Dendritic cell treated with granulocyte-macrophage colony-stimulating factor and Interleukin-4, amounts not matched to agents 40 ng/mL and 50 ng/mL, for 4 days (primary cell): ENCODE results near the gene RNF215.
"Not testable (repeated sequence)": the region's sequence is repeated elsewhere in the genome, so short reads cannot be mapped to it uniquely, and the experiment has no call there.

Experiments used
- H3K27ac Mint-ChIP-seq: one replicate; pipeline ENCODE4 v1.8.0; 2022; ENCODE audit warnings: mild to moderate bottlenecking, mixed read lengths
- H3K27me3 Mint-ChIP-seq: one replicate; pipeline ENCODE4 v1.8.0; 2022; ENCODE audit warnings: mild to moderate bottlenecking, mixed read lengths
- H3K36me3 Mint-ChIP-seq: one replicate; pipeline ENCODE4 v1.8.0; 2022; ENCODE audit warnings: low read depth, mixed read lengths
- H3K4me1 Mint-ChIP-seq: one replicate; pipeline ENCODE4 v1.8.0; 2022; ENCODE audit warnings: low read depth, mixed read lengths
- H3K4me3 Mint-ChIP-seq: one replicate; pipeline ENCODE4 v1.8.0; 2022; ENCODE audit warnings: mild to moderate bottlenecking, moderate library complexity, mixed read lengths
- H3K9me3 Mint-ChIP-seq: one replicate; pipeline ENCODE4 v1.8.0; 2022; ENCODE audit warnings: mixed read lengths
- intact Hi-C: fragments of 100-400 bp; cut with micrococcal nuclease; formaldehyde crosslinking; loops from one replicate; pipeline ENCODE4 v1.15.0; 2022

RNF215 gene

DNA sequence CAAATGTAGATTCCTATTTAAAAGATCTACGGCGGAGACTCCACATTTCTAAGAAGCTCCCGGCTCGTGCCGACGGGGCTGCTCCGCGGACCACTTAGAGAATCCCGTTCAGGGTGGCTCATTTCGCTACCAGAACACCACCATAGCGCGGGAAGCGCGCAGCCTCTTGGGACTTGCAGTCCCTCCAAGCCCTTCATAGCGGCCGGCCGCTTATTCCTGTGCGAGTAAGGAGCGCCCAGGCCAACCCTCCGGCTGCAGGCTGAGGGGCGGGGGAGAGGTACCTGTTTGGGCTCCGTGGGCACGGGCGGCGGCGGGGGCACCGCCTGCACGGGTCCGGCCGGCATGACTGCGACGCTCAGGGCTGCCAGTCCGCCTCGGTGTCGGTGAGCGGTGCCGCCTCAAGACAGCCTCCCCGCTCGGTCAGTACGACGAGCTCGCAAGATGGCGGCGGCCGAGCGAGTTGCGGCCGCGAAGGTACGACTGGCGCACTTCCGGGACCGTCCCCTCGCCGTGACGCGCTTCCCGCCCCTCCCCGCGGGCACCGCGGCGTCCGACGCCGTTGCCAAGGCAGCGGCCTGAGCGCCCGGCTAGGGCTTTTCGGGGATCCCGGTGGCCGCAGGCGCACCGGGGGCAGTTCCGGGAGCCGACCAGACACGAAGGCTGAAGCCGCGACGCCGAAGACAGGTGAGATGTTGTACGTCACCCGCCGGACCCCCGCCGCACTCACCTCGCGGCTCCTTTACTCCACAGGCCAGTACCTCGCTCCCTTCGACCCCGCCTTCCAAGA is 30.6 kb downstream of the RNF215 start, which contains the start of the genes CCDC157 and SF3A1:
Gene CCDC157 (plus strand): TSS at position 559 of the 787 bp plus-strand sequence. CDS start 8,994 bp downstream, outside the sequence.
Gene SF3A1 (minus strand): TSS at position 446 of the 787 bp plus-strand sequence. CDS start 102 bp downstream, at position 344.
- intact Hi-C loops, result loop anchor here (1.0 to 2.0 kb wide), 4 partner anchors 30 to 68 kb away; partner anchors contain the start of genes CASTOR1, MTFP1, RNF215 and TBC1D10A
- H3K4me3 Mint-ChIP-seq, result peak within 1 kb of the TSS; percentile 73
- peak within 1 kb of the TSS; percentile 67 for H3K27ac Mint-ChIP-seq
- peaks cover 9% of the 10 kb centered on the region for H3K27me3 Mint-ChIP-seq
- peaks cover 46% of the 10 kb centered on the region for H3K4me1 Mint-ChIP-seq
- peaks cover 36% of the 10 kb centered on the region for H3K36me3 Mint-ChIP-seq
- H3K9me3 Mint-ChIP-seq, result no peaks in the 10 kb centered on the region

GRCh38 chr22:30354644-30355043 is 32.6 kb downstream of the RNF215 start:
- H3K4me3 Mint-ChIP-seq, result no peak overlapping the region

GRCh38 chr22:30351226-30351625 is 36.0 kb downstream of the RNF215 start:
- H3K36me3 Mint-ChIP-seq, result peaks cover 87% of the 10 kb centered on the region
- intact Hi-C loops, result no loop called here
- H3K27ac Mint-ChIP-seq, result peak overlapping the region; percentile 18

More at GRCh38 chr22:30354644-30355043, 32.6 kb downstream of the RNF215 start:
- no peaks in the 10 kb centered on the region for H3K9me3 Mint-ChIP-seq
- intact Hi-C loops, result loop anchor here (1.0 kb wide), 1 partner anchor 49 kb away; no protein-coding TSS in a partner anchor
- H3K4me1 Mint-ChIP-seq, result peaks cover 49% of the 10 kb centered on the region
- H3K27ac Mint-ChIP-seq, result peak overlapping the region; percentile 52
- H3K36me3 Mint-ChIP-seq, result peaks cover 56% of the 10 kb centered on the region
- peaks cover 9% of the 10 kb centered on the region for H3K27me3 Mint-ChIP-seq

GRCh38 chr22:30348809-30349208 is 38.4 kb downstream of the RNF215 start:
- intact Hi-C loops, result no loop called here
- Mint-ChIP-seq H3K4me3 (no peak overlapping the region), H3K36me3 (peaks cover 98% of the 10 kb centered on the region), H3K9me3 (no peaks in the 10 kb centered on the region), H3K27ac (no peak overlapping the region), H3K4me1 (peaks cover 20% of the 10 kb centered on the region), H3K27me3 (no peaks in the 10 kb centered on the region)

More at GRCh38 chr22:30351226-30351625, 36.0 kb downstream of the RNF215 start:
- no peak overlapping the region for H3K4me3 Mint-ChIP-seq
- no peaks in the 10 kb centered on the region for H3K27me3 Mint-ChIP-seq
- H3K4me1 Mint-ChIP-seq, result peaks cover 43% of the 10 kb centered on the region
- H3K9me3 Mint-ChIP-seq, result no peaks in the 10 kb centered on the region

- H3K4me3 Mint-ChIP-seq, result no peak overlapping the region
- intact Hi-C loops, result no loop called here
- H3K9me3 Mint-ChIP-seq, result no peaks in the 10 kb centered on the region
- H3K27ac Mint-ChIP-seq, result no peak overlapping the region
- no peaks in the 10 kb centered on the region for H3K27me3 Mint-ChIP-seq
- H3K4me1 Mint-ChIP-seq, result peaks cover 17% of the 10 kb centered on the region
- peaks cover 98% of the 10 kb centered on the region for H3K36me3 Mint-ChIP-seq
Observed at GRCh38 chr22:30348404-30348803, 38.8 kb downstream of the RNF215 start.

- H3K36me3 Mint-ChIP-seq, result peaks cover 98% of the 10 kb centered on the region
- intact Hi-C loops, result no loop called here
- no peaks in the 10 kb centered on the region for H3K27me3 Mint-ChIP-seq
- H3K9me3 Mint-ChIP-seq, result no peaks in the 10 kb centered on the region
- H3K4me3 Mint-ChIP-seq, result no peak overlapping the region
- H3K4me1 Mint-ChIP-seq, result peaks cover 16% of the 10 kb centered on the region
- H3K27ac Mint-ChIP-seq, result no peak overlapping the region
Observed at GRCh38 chr22:30347255-30347892, 39.8 kb downstream of the RNF215 start.

DNA sequence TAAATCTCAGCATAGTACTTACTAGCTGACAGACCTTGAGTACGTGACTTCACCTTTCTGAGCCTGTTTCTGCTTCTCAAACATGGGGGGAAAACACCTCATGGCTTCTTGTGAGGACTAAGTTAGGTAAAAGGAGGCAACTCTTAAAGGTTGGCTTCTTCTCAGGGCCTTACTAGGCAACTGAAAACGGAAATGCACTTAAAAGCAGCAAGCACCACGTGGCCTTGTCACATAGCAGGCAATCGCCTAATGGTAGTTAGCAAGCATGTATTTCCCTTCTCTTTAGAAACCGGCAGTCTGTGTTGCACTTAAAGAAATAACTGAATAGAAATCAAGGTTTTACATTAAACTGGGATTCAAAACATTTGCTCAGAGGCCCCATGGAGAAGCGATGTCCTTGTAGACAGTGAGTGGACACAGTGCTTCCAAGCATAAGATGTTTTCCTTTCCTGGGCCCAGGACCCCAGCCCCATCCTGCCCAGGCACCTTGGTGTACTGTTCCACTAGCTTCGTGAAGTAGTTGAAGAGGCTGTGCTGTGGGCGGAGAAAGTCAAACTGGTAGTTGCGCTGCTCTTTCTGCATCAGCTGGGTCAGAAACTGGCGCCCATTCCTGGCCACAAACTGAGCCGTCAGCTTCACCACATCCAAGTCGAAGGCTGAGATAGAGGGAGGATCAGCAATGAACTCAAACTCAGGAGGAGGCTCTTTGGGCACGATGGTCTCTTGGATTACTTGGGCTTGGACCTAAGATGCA is 42.6 kb downstream of the RNF215 start:
- intact Hi-C loops, result no loop called here
- H3K9me3 Mint-ChIP-seq, result no peaks in the 10 kb centered on the region
- no peak overlapping the region for H3K27ac Mint-ChIP-seq

GRCh38 chr22:30340911-30341685 is 46.1 kb downstream of the RNF215 start:
- Mint-ChIP-seq H3K4me1 (no peaks in the 10 kb centered on the region), H3K4me3 (no peak overlapping the region), H3K36me3 (peaks cover 100% of the 10 kb centered on the region), H3K9me3 (no peaks in the 10 kb centered on the region), H3K27me3 (no peaks in the 10 kb centered on the region), H3K27ac (no peak overlapping the region)
- intact Hi-C loops, result no loop called here

More for the DNA sequence above, 42.6 kb downstream of the RNF215 start:
- peaks cover 98% of the 10 kb centered on the region for H3K36me3 Mint-ChIP-seq
- no peak overlapping the region for H3K4me3 Mint-ChIP-seq
- peaks cover 6% of the 10 kb centered on the region for H3K4me1 Mint-ChIP-seq
- no peaks in the 10 kb centered on the region for H3K27me3 Mint-ChIP-seq

- no peaks in the 10 kb centered on the region for H3K27me3 Mint-ChIP-seq
- no peaks in the 10 kb centered on the region for H3K4me1 Mint-ChIP-seq
- H3K9me3 Mint-ChIP-seq, result no peaks in the 10 kb centered on the region
- H3K36me3 Mint-ChIP-seq, result peaks cover 100% of the 10 kb centered on the region
- no peak overlapping the region for H3K27ac Mint-ChIP-seq
- no peak overlapping the region for H3K4me3 Mint-ChIP-seq
- intact Hi-C loops, result no loop called here
Observed at GRCh38 chr22:30338802-30339201, 48.4 kb downstream of the RNF215 start.

- H3K27ac Mint-ChIP-seq, H3K4me3 Mint-ChIP-seq, H3K27me3 Mint-ChIP-seq, H3K4me1 Mint-ChIP-seq, H3K9me3 Mint-ChIP-seq, intact Hi-C loops: not testable (repeated sequence)
- peaks cover 100% of the 10 kb centered on the region for H3K36me3 Mint-ChIP-seq
Observed at GRCh38 chr22:30338341-30338740, 48.9 kb downstream of the RNF215 start.

DNA sequence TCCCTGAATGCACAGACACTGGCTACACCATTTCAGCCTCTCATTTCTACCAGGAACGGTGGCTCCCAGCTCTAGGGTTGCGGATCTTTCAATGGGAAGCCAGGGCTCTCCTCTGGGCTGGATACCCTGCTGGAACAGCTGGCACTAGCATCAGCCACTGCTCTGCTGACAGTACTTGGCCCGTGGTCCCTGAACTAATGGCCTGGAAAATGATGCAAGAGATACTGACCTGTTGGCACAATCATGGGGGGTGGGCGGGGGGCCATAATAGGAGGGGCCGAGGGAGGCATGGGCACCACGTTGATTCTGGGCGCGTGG is 49.8 kb downstream of the RNF215 start:
- Mint-ChIP-seq H3K9me3 (no peaks in the 10 kb centered on the region), H3K36me3 (peaks cover 100% of the 10 kb centered on the region), H3K4me3 (no peak overlapping the region), H3K27ac (no peak overlapping the region), H3K4me1 (no peaks in the 10 kb centered on the region), H3K27me3 (no peaks in the 10 kb centered on the region)
- intact Hi-C loops, result no loop called here

- Mint-ChIP-seq H3K4me3 (no peak overlapping the region), H3K27ac (no peak overlapping the region), H3K36me3 (peaks cover 99% of the 10 kb centered on the region), H3K9me3 (no peaks in the 10 kb centered on the region), H3K4me1 (no peaks in the 10 kb centered on the region), H3K27me3 (no peaks in the 10 kb centered on the region)
- intact Hi-C loops, result no loop called here
Observed at GRCh38 chr22:30336752-30337460, 50.3 kb downstream of the RNF215 start.

DNA sequence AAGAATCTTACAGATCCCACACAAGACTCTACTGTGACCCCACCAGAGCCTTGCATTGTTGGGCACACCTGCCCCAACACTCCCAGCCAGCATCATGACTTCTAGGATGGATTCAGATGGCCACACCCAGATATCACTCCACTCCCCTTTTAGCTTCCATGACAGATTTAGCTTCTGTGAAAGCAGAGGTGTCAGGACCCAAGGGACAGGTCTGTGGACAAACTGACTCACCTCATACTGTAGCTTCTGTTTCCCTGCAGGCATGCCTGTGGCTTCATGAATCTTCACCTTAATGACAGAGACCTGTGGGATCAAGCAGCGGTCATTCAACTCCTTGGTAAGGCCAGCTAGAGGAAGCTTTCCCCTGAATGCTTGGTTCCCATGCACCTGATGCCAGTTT is 52.0 kb downstream of the RNF215 start:
- H3K4me1 Mint-ChIP-seq, result no peaks in the 10 kb centered on the region
- no peak overlapping the region for H3K4me3 Mint-ChIP-seq
- no peaks in the 10 kb centered on the region for H3K27me3 Mint-ChIP-seq
- peaks cover 99% of the 10 kb centered on the region for H3K36me3 Mint-ChIP-seq
- no peaks in the 10 kb centered on the region for H3K9me3 Mint-ChIP-seq
- no peak overlapping the region for H3K27ac Mint-ChIP-seq
- intact Hi-C loops, result no loop called here
